HL-60 (cell line): ENCODE measurements around the gene CH25H.

Source experiments
- DNase-seq, 2 experiments: peaks; one replicate each; pipeline ENCODE4 v3.0.0-alpha.2; 2010 to 2020; ENCODE audit warnings: low read depth in 1 of 2, low spot score in 1 of 2
- H3K27ac ChIP-seq: fragments of 250-450 bp; sonication (Bioruptor Pico); replicated peaks from 2 replicates; pipeline ENCODE4 v1.5.1; 2020; ENCODE audit warnings: mild to moderate bottlenecking, moderate library complexity
- H3K27me3 ChIP-seq: fragments of 250-450 bp; sonication (Bioruptor Pico); 2 replicates; pipeline ENCODE4 v1.5.1; 2021; ENCODE audit warnings: mild to moderate bottlenecking, moderate library complexity; ENCODE audit not compliant: insufficient read depth, poor library complexity, severe bottlenecking
- H3K4me3 ChIP-seq: replicated peaks from 2 replicates; pipeline ENCODE4 v1.5.1; 2011; ENCODE audit warnings: mild to moderate bottlenecking, control low read depth, low read length; ENCODE audit not compliant: insufficient read depth
- CTCF ChIP-seq: IDR thresholded peaks from one replicate; pipeline ENCODE4 v1.5.1; 2011; ENCODE audit warnings: low read length, control low read depth, inconsistent platforms; ENCODE audit not compliant: insufficient read depth
- GABPA ChIP-seq: IDR thresholded peaks from 2 replicates; pipeline ENCODE4 v1.6.1; 2012; ENCODE audit warnings: low read depth
- POLR2AphosphoS5 ChIP-seq: IDR thresholded peaks from 2 replicates; pipeline ENCODE4 v1.6.1; 2012; ENCODE audit warnings: low read depth
- REST ChIP-seq: IDR thresholded peaks from 2 replicates; pipeline ENCODE4 v1.6.1; 2012; ENCODE audit warnings: low read depth; ENCODE audit not compliant: insufficient replicate concordance
- SPI1 ChIP-seq: IDR thresholded peaks from 2 replicates; pipeline ENCODE4 v1.6.1; 2012; ENCODE audit warnings: low read depth, mild to moderate bottlenecking, borderline replicate concordance

Gene CH25H

GRCh38 chr10:89241486-89242344 lies 34.6 kb upstream of the CH25H start:
- Histone ChIP-seq H3K27me3 (no peaks in the 10 kb centered on the region), H3K4me3 (no peak overlapping the region), H3K27ac (no peak overlapping the region)
- TF ChIP-seq CTCF (no peak), SPI1 (no peak)
- peak in 1 of 2 experiments; percentile 17 for DNase-seq

GRCh38 chr10:89241026-89241425 lies 33.9 kb upstream of the CH25H start:
- no peak for DNase-seq
- Histone ChIP-seq H3K4me3 (no peak overlapping the region), H3K27me3 (no peaks in the 10 kb centered on the region), H3K27ac (no peak overlapping the region)
- TF ChIP-seq POLR2AphosphoS5 (no peak), GABPA (no peak), SPI1 (no peak), REST (no peak), CTCF (no peak)

GRCh38 chr10:89240519-89240918 lies 33.4 kb upstream of the CH25H start:
- no peaks in the 10 kb centered on the region for H3K27me3 ChIP-seq
- no peak for DNase-seq
- no peak overlapping the region for H3K27ac ChIP-seq
- H3K4me3 ChIP-seq = no peak overlapping the region
- TF ChIP-seq REST (no peak), CTCF (no peak), POLR2AphosphoS5 (no peak), SPI1 (no peak), GABPA (no peak)
